Transverse colon (tissue), 4 donors: ENCODE data around the gene SNX13. TPM values are rescaled to one million over a fixed set of nuclear protein-coding genes. Genes with fewer than 3 reads are reported as not detected.

Experiments
- DNase-seq: peaks from one replicate; pipeline ENCODE4 v3.0.0-alpha.2; 2019
- H3K27ac ChIP-seq, 4 donors: fragments of 200-600 bp; sonication (generic); 2 replicates each; pipeline ENCODE4 v1.5.1; 2016 to 2018; ENCODE audit warnings: inconsistent platforms in 4 of 4
- H3K27me3 ChIP-seq: fragments of 200-600 bp; sonication (generic); 2 replicates; pipeline ENCODE4 v1.5.1; 2017; ENCODE audit warnings: inconsistent platforms
- H3K36me3 ChIP-seq, 4 donors: fragments of 200-600 bp; sonication (generic); 2 replicates each; pipeline ENCODE4 v1.5.1; 2017 to 2019; ENCODE audit warnings: inconsistent platforms in 4 of 4
- H3K4me1 ChIP-seq, 4 donors: fragments of 200-600 bp; sonication (generic); 2 replicates each; pipeline ENCODE4 v1.5.1; 2017 to 2020; ENCODE audit warnings: inconsistent platforms in 4 of 4
- H3K4me3 ChIP-seq, 4 donors: fragments of 200-600 bp; sonication (generic); 1 replicate in 1 of 4; 2 replicates in 3 of 4; pipeline versions ENCODE4 v1.5.1 to v1.6.1; 2017 to 2019; ENCODE audit warnings: inconsistent platforms in 4 of 4
- H3K9me3 ChIP-seq, 2 donors: fragments of 200-600 bp; sonication (generic); 2 replicates each; pipeline ENCODE4 v1.5.1; 2017 to 2019; ENCODE audit warnings: inconsistent platforms in 2 of 2
- CTCF ChIP-seq, 5 experiments: fragments of 200-600 bp in 3 of 5; fragments of 450-650 bp in 2 of 5; sonication (generic) in 3 of 5; IDR thresholded peaks; 1 replicate in 2 of 5; 2 replicates in 3 of 5; pipeline ENCODE4 v1.5.1; 2016 to 2017; ENCODE audit warnings: antibody characterized with exemption in 5 of 5, inconsistent platforms in 3 of 5, mild to moderate bottlenecking in 2 of 5, moderate library complexity in 1 of 5
- EP300 ChIP-seq: sonication (generic); formaldehyde crosslinking; IDR thresholded peaks from one replicate; pipeline ENCODE4 v1.6.1; 2017; ENCODE audit warnings: antibody characterized with exemption, low read depth
- POLR2A ChIP-seq: fragments of 450-650 bp; IDR thresholded peaks from one replicate; pipeline ENCODE4 v1.6.1; 2016; ENCODE audit warnings: antibody characterized with exemption, mild to moderate bottlenecking, moderate library complexity
- POLR2AphosphoS5 ChIP-seq, 3 donors: sonication (generic); formaldehyde crosslinking; IDR thresholded peaks; one replicate each; pipeline ENCODE4 v1.6.1; 2016; ENCODE audit warnings: antibody characterized with exemption in 3 of 3
- WGBS, 2 donors: methylation state at CpG; one replicate each; pipeline ENCODE4 v1.1.5; 2018; ENCODE audit warnings: low coverage in 1 of 2; 5-methylcytosine and 5-hydroxymethylcytosine counted together
- in situ Hi-C, 4 donors: fragments of 200-750 bp; cut with MboI; loops; one replicate each; pipeline versions ENCODE4 v1.15.0 to v1.15.1; 2017; ENCODE audit warnings: low sequenced_read_pairs in 3 of 4, low pct_ligation_motif_present in 1 of 4, low pct_unique_long_range_greater_than_20kb in 1 of 4
- intact Hi-C: fragments of 100-400 bp; cut with DNase I; formaldehyde crosslinking; loops from one replicate; pipeline ENCODE4 v1.15.1; 2023; ENCODE audit warnings: low total_unique reads
- total RNA-seq, 4 donors: library from RNA; depleted of rRNA; stranded (reverse); fragments of >200 nt; gene quantifications; one replicate each; pipeline ENCODE4 v1.1.0, GENCODE V29; 2016

SNX13 gene
- total RNA-seq, 4 donors from 2014 or later: 11.3 to 83.8 (median 69.0) TPM

GRCh38 chr7:17830206-17830605 lies 110.1 kb downstream of the SNX13 start:
- intact Hi-C loops: no loop called here

GRCh38 chr7:17829001-17829400 lies 111.3 kb downstream of the SNX13 start:
- Histone ChIP-seq H3K27ac (no peak overlapping the region), H3K9me3 (no peaks in the 10 kb centered on the region), H3K4me1 (no peaks in the 10 kb centered on the region), H3K27me3 (no peaks in the 10 kb centered on the region), H3K36me3 (peaks cover 0 to 7% (median 3%) of the 10 kb centered on the region in 4 donors), H3K4me3 (no peak overlapping the region)
- no peak for DNase-seq
- intact Hi-C loops (no loop called here), in situ Hi-C loops (no loop called here)
- TF ChIP-seq POLR2A (no peak), CTCF (IDR thresholded peaks at IDR 0.05) (no peak), POLR2AphosphoS5 (IDR thresholded peaks at IDR 0.05) (no peak), EP300 (no peak)
- 97 to 100% methylated on average over 3 of the region's 3 CpGs for WGBS, 2 donors

More at GRCh38 chr7:17830206-17830605, 110.1 kb downstream of the SNX13 start:
- H3K36me3 ChIP-seq: peaks cover 0 to 7% (median 3%) of the 10 kb centered on the region in 4 donors
- H3K4me3 ChIP-seq: no peak overlapping the region
- 50 to 84% methylated on average over 1 of the region's 1 CpG for WGBS, 2 donors
- H3K4me1 ChIP-seq: no peaks in the 10 kb centered on the region
- no peak for DNase-seq
- in situ Hi-C loops: no loop called here
- no peaks in the 10 kb centered on the region for H3K9me3 ChIP-seq
- no peaks in the 10 kb centered on the region for H3K27me3 ChIP-seq
- TF ChIP-seq EP300 (no peak), POLR2AphosphoS5 (IDR thresholded peaks at IDR 0.05) (peak in 1 of 3 donors; percentile 9)
- H3K27ac ChIP-seq: no peak overlapping the region

GRCh38 chr7:17822547-17823173 lies 117.6 kb downstream of the SNX13 start:
- WGBS, 2 donors: 79 to 94% methylated on average over 3 of the region's 3 CpGs
- TF ChIP-seq POLR2A: no peak
- TF ChIP-seq POLR2AphosphoS5 (IDR thresholded peaks at IDR 0.05): no peak
- TF ChIP-seq EP300: no peak
- TF ChIP-seq CTCF (IDR thresholded peaks at IDR 0.05): no peak
- Histone ChIP-seq H3K4me3 (no peak overlapping the region), H3K27me3 (no peaks in the 10 kb centered on the region), H3K4me1 (no peaks in the 10 kb centered on the region), H3K27ac (no peak overlapping the region), H3K9me3 (no peaks in the 10 kb centered on the region), H3K36me3 (peaks cover 0 to 15% (median 7%) of the 10 kb centered on the region in 4 donors)
- intact Hi-C loops: no loop called here
- no peak for DNase-seq
- in situ Hi-C loops: no loop called here

GRCh38 chr7:17816903-17817302 lies 123.4 kb downstream of the SNX13 start:
- in situ Hi-C loops (no loop called here), intact Hi-C loops (no loop called here)
- no peak for DNase-seq
- TF ChIP-seq POLR2A (no peak), CTCF (IDR thresholded peaks at IDR 0.05) (no peak), EP300 (no peak), POLR2AphosphoS5 (IDR thresholded peaks at IDR 0.05) (no peak)
- H3K27me3 ChIP-seq: no peaks in the 10 kb centered on the region
- H3K36me3 ChIP-seq: peaks cover 0 to 46% (median 15%) of the 10 kb centered on the region in 4 donors
- H3K9me3 ChIP-seq: peaks cover 6 to 8% of the 10 kb centered on the region in 2 donors
- no peaks in the 10 kb centered on the region for H3K4me1 ChIP-seq
- WGBS, 2 donors: 74 to 84% methylated on average over 3 of the region's 3 CpGs
- H3K27ac ChIP-seq: no peak overlapping the region
- H3K4me3 ChIP-seq: no peak overlapping the region
